ENCODE measurements around the gene ZSWIM8. TPM values are rescaled to one million over a fixed set of nuclear protein-coding genes. Genes with fewer than 3 reads are reported as not detected.
"Not testable (repeated sequence)": the region's sequence is repeated elsewhere in the genome, so short reads cannot be mapped to it uniquely, and the experiment has no call there.

Gene ZSWIM8
- polyA plus RNA-seq, 2 of the 4 experiments (the other 2 are of a cell fraction), result 24.3 to 44.5 TPM

DNA sequence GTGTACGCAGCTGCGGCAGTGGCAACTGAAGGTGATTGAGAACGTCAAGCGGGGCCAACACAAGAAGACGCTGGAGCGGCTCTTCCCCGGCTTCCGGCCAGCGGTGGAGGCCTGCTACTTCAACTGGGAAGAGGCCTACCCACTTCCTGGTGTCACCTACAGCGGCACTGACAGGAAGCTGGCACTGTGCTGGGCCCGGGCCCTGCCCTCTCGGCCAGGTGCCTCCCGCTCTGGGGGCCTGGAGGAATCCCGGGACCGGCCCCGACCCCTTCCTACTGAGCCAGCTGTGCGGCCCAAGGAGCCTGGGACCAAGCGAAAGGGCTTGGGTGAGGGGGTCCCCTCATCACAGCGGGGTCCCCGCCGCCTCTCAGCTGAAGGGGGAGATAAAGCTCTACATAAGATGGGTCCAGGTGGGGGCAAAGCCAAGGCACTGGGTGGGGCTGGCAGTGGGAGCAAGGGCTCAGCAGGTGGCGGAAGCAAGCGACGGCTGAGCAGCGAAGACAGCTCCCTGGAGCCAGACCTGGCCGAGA, 6.5 kb downstream of the ZSWIM8 start:
- TF ChIP-seq ZFP36 (IDR thresholded peaks at IDR 0.05; ENCODE audit: borderline replicate concordance, partially characterized antibody) (no peak), RCOR1 (IDR thresholded peaks at IDR 0.05; ENCODE audit: low read depth, low read length) (no peak), CHD2 (IDR thresholded peaks at IDR 0.05; ENCODE audit: low read length, partially characterized antibody) (no peak), CEBPB (IDR thresholded peaks at IDR 0.05) (no peak), RARB (CRISPR knock-in tag; IDR thresholded peaks at IDR 0.05) (no peak), KDM1A (IDR thresholded peaks at IDR 0.05; ENCODE audit: low read depth) (no peak), ZC3H11A (IDR thresholded peaks at IDR 0.05) (no peak), TP53 (CRISPR knock-in tag; IDR thresholded peaks at IDR 0.05) (no peak), BCL3 (IDR thresholded peaks at IDR 0.05) (no peak), ELK1 (IDR thresholded peaks at IDR 0.05; ENCODE audit: low read depth, low read length) (no peak), JUNB (IDR thresholded peaks at IDR 0.05) (no peak), MYC (IDR thresholded peaks at IDR 0.05; ENCODE audit: borderline replicate concordance, low read length) (no peak), RFX5 (IDR thresholded peaks at IDR 0.05) (no peak), ZNF302 (CRISPR knock-in tag; IDR thresholded peaks at IDR 0.05) (no peak), FOSL2 (IDR thresholded peaks at IDR 0.05) (no peak), FOSL2 (CRISPR knock-in tag; IDR thresholded peaks at IDR 0.05) (no peak), BHLHE40 (IDR thresholded peaks at IDR 0.05; ENCODE audit: low read depth, low read length) (no peak), EP300 (IDR thresholded peaks at IDR 0.05) (no peak), POLR2AphosphoS2 (conservative IDR thresholded peaks at IDR 0.05; ENCODE audit: low read length) (no peak), CBX8 (IDR thresholded peaks at IDR 0.05) (no peak)
- Histone ChIP-seq H3K4me1 (0 out of 3 replicates have a peak, but pooled peaks cover 5% of the 10 kb centered on the region), H3K4me3 (no peak overlapping the region), H3K27ac (no peak overlapping the region), H3K9me3 (no peaks in the 10 kb centered on the region), H3K4me2 (no peak overlapping the region)
- no peak for ATAC-seq
- FAIRE-seq, result no peak
- ChIA-PET CTCF (no interaction called here), POLR2A (no interaction called here)
- WGBS (ENCODE audit: missing lambda C conversion rate), result 97% methylated on average over 17 of the region's 26 CpGs
- no peak for DNase-seq (ENCODE audit: low read depth in 1 of 2, low spot score in 1 of 2)

GRCh38 chr10:73793456-73793855, 8.1 kb downstream of the ZSWIM8 start:
- no peak for DNase-seq (ENCODE audit: low read depth in 1 of 2, low spot score in 1 of 2)
- ChIA-PET POLR2A (interaction anchor here (1.2 kb wide), 1 partner anchor 50 kb away, joined by 4 read pairs; no protein-coding TSS in a partner anchor), CTCF (interaction anchor here (1.2 to 2.1 kb wide), 3 partner anchors 8 to 87 kb away, joined by 3 to 8 read pairs (median 3); partner anchors contain the start of gene ZSWIM8)
- no peak for TF ChIP-seq MYC (IDR thresholded peaks at IDR 0.05; ENCODE audit: borderline replicate concordance, low read length)
- TF ChIP-seq HMGXB4 (CRISPR knock-in tag; IDR thresholded peaks at IDR 0.05; ENCODE audit: borderline replicate concordance), result no peak
- TF ChIP-seq EP300 (IDR thresholded peaks at IDR 0.05), result no peak
- TF ChIP-seq HOXB5 (CRISPR knock-in tag; IDR thresholded peaks at IDR 0.05), result no peak
- TF ChIP-seq NFE2L2 (conservative IDR thresholded peaks at IDR 0.05; ENCODE audit: low read length), result no peak
- no peak for TF ChIP-seq HDAC2 (IDR thresholded peaks at IDR 0.05)
- no peak overlapping the region for H3K4me3 ChIP-seq
- H3K9me3 ChIP-seq, result no peaks in the 10 kb centered on the region
- H3K4me1 ChIP-seq, result no peaks in the 10 kb centered on the region
- no peak overlapping the region for H3K4me2 ChIP-seq
- H3K27ac ChIP-seq, result no peak overlapping the region
- FAIRE-seq, result no peak
- 87% methylated on average over 4 of the region's 5 CpGs for WGBS (ENCODE audit: missing lambda C conversion rate)
- no peak for ATAC-seq

DNA sequence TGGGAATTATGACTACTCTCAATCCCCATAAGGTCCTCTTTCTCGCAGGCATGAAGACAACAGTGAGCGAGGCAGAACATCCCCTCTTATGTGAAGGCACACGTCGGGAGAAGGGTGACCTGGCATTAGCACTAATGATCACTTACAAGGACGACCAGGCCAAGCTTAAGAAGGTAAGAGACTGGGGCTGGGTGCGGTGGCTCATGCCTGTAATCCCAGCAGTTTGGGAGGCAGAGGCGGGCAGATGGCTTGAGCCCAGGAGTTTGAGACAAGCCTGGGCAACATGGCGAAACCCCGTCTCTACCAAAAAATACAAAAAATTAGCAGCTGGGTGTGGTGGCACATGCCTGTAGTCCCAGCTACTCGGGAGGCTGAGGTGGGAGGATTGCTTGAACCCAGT, 10.1 kb downstream of the ZSWIM8 start:
- POLR2A ChIA-PET, result interaction anchor here (0.8 to 1.6 kb wide), 3 partner anchors 10 to 17 kb away, joined by 3 to 5 read pairs (median 4); partner anchors contain the start of gene ZSWIM8
- FAIRE-seq; DNase-seq (ENCODE audit: low read depth in 1 of 2, low spot score in 1 of 2); H3K27ac ChIP-seq; H3K4me2 ChIP-seq; H3K4me3 ChIP-seq; ATAC-seq; H3K4me1 ChIP-seq; H3K9me3 ChIP-seq: not testable (repeated sequence)
- CTCF ChIA-PET, result interaction anchor here (0.7 to 1.8 kb wide), 4 partner anchors 13 to 22 kb away, joined by 3 read pairs; no protein-coding TSS in a partner anchor
- 91% methylated on average over 10 of the region's 10 CpGs for WGBS (ENCODE audit: missing lambda C conversion rate)

DNA sequence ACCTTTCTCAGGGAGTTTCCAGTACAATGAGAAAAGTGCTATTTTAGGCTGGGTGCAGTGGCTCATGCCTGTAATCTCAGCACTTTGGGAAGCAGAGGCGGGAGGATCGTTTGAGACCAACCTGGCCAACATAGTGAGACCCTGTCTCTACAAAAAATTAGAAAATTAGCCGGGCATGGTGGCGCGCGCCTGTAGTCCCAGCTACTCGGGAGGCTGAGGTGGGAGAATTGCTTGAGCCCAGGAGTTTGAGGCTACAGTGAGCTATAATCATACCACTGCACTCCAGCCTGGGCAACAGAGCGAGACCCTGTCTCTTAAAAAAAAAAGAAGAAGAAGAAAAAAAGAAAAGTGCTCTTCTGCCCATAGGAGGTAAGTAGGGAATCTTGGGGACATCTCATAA, 10.6 kb downstream of the ZSWIM8 start:
- CTCF ChIA-PET, result interaction anchor here (0.6 to 1.8 kb wide), 3 partner anchors 13 to 54 kb away, joined by 3 read pairs; no protein-coding TSS in a partner anchor
- WGBS (ENCODE audit: missing lambda C conversion rate), result 92% methylated on average over 8 of the region's 8 CpGs
- H3K4me3 ChIP-seq; H3K9me3 ChIP-seq; FAIRE-seq; POLR2A ChIA-PET; H3K4me1 ChIP-seq; DNase-seq (ENCODE audit: low read depth in 1 of 2, low spot score in 1 of 2); H3K27ac ChIP-seq; H3K4me2 ChIP-seq; ATAC-seq: not testable (repeated sequence)
